Left lung (tissue), 10 donors: Measurements from ENCODE around the gene SHOC1. TPM values are rescaled to one million over a fixed set of nuclear protein-coding genes. Genes with fewer than 3 reads are reported as not detected.

Experiments used
- ATAC-seq: fragments of 200-7000 bp; cut with Tn5 transposase; one replicate; pipeline ENCODE4 v1.9.1; 2020; ENCODE audit warnings: moderate library complexity
- DNase-seq, 4 donors: peaks; one replicate each; pipeline ENCODE4 v3.0.0-alpha.2; 2013 to 2020
- H3K27ac ChIP-seq, 2 donors: fragments of 200-600 bp; sonication (generic) in 1 of 2; one replicate each; pipeline versions ENCODE4 v1.5.0 to v1.8.0; 2020 to 2021
- H3K27me3 ChIP-seq, 2 donors: fragments of 200-600 bp; sonication (generic) in 1 of 2; one replicate each; pipeline versions ENCODE4 v1.5.0 to v1.8.0; 2020 to 2021
- H3K36me3 ChIP-seq, 2 donors: fragments of 200-600 bp; sonication (generic) in 1 of 2; one replicate each; pipeline versions ENCODE4 v1.5.0 to v1.8.0; 2020 to 2021
- H3K4me1 ChIP-seq, 2 donors: fragments of 200-600 bp; one replicate each; pipeline ENCODE4 v1.8.0; 2021
- H3K4me3 ChIP-seq, 2 donors: fragments of 200-600 bp; sonication (generic) in 1 of 2; one replicate each; pipeline versions ENCODE4 v1.5.0 to v1.8.0; 2020 to 2021; ENCODE audit warnings: mild to moderate bottlenecking in 1 of 2
- H3K9me3 ChIP-seq, 2 donors: fragments of 200-600 bp; sonication (generic) in 1 of 2; one replicate each; pipeline versions ENCODE4 v1.5.0 to v1.8.0; 2020 to 2021
- CTCF ChIP-seq, 2 donors: fragments of 200-600 bp; sonication (generic) in 1 of 2; IDR thresholded peaks; one replicate each; pipeline versions ENCODE4 v1.5.0 to v1.8.0; 2021; ENCODE audit warnings: antibody characterized with exemption in 2 of 2
- intact Hi-C, 2 donors: fragments of 100-400 bp; cut with DNase I; formaldehyde crosslinking; loops; one replicate each; pipeline versions ENCODE4 v1.11.2 to v1.14.2; 2022
- polyA plus RNA-seq, 6 donors: library from polyadenylated mRNA; unstranded; fragments of 120-200 nt; gene quantifications; one replicate each; pipeline ENCODE4 v1.2.1, GENCODE V29; 2013; ENCODE audit not compliant: insufficient read length in 6 of 6
- total RNA-seq, 2 donors: library from RNA; stranded (reverse); fragmentation: NEBNext Ultra II Directional; extraction: Animal tissue kit (Norgen Biotek cat#: 25700); gene quantifications; one replicate each; pipeline ENCODE4 v1.2.1, GENCODE V29; 2021
- donor health status: DM: no; HTN: yes; CAD: no.
- donor health status: DM: no; HTN: no; CAD: no.

Gene SHOC1
- total and polyA plus RNA-seq, 8 donors = 0.06 to 0.63 (median 0.55) TPM

- intact Hi-C loops = no loop called here
- Histone ChIP-seq H3K9me3 (no peaks in the 10 kb centered on the region), H3K27me3 (no peaks in the 10 kb centered on the region), H3K27ac (peak overlapping the region in 1 of 2 donors; percentile 72), H3K36me3 (no peaks in the 10 kb centered on the region), H3K4me1 (peaks cover 12 to 26% of the 10 kb centered on the region in 2 donors), H3K4me3 (no peak overlapping the region)
- ATAC-seq (peak; percentile 65), DNase-seq (peak in 1 of 4 donors; percentile 64)
- TF ChIP-seq CTCF (IDR thresholded peaks at IDR 0.05) = no peak
These were observed 44.6 kb upstream of the SHOC1 start for GRCh38 chr9:111839387-111839786.

- no peaks in the 10 kb centered on the region for H3K27me3 ChIP-seq
- no peak for ATAC-seq
- H3K27ac ChIP-seq = no peak overlapping the region
- no peaks in the 10 kb centered on the region for H3K36me3 ChIP-seq
- peaks cover 12 to 26% of the 10 kb centered on the region in 2 donors for H3K4me1 ChIP-seq
- no peak for TF ChIP-seq CTCF (IDR thresholded peaks at IDR 0.05)
- no peak for DNase-seq
- no peak overlapping the region for H3K4me3 ChIP-seq
- intact Hi-C loops = no loop called here
- no peaks in the 10 kb centered on the region for H3K9me3 ChIP-seq
These were observed 43.7 kb upstream of the SHOC1 start for GRCh38 chr9:111838439-111838838.

DNA sequence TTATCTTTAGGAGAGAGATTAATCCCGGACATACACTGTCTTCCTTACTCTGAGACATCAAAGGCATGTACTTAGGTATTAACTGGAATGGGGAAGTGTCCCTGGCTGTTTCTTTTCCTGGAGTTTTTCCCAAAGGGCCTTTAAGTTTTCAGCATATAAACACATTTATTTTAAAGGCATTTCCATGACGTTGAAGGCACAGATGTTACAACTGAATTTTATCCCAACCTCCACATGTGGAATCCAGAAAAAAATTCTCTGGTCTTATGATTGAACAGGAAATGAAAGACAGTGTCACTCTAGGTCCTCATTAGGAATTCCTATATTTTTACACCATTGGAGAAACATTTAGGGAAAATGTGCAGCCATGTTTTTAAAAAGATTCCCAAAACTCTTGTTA lies 41.6 kb upstream of the SHOC1 start:
- no peaks in the 10 kb centered on the region for H3K9me3 ChIP-seq
- no peaks in the 10 kb centered on the region for H3K27me3 ChIP-seq
- no peaks in the 10 kb centered on the region for H3K36me3 ChIP-seq
- no peak overlapping the region for H3K4me3 ChIP-seq
- no peak overlapping the region for H3K27ac ChIP-seq
- TF ChIP-seq CTCF (IDR thresholded peaks at IDR 0.05) = no peak
- H3K4me1 ChIP-seq = peaks cover 12 to 24% of the 10 kb centered on the region in 2 donors
- intact Hi-C loops = no loop called here
- ATAC-seq (no peak), DNase-seq (no peak)

GRCh38 chr9:111833941-111834340 lies 39.2 kb upstream of the SHOC1 start:
- Histone ChIP-seq H3K27me3 (no peaks in the 10 kb centered on the region), H3K4me1 (peaks cover 0 to 4% of the 10 kb centered on the region in 2 donors), H3K36me3 (no peaks in the 10 kb centered on the region), H3K27ac (no peak overlapping the region), H3K4me3 (no peak overlapping the region), H3K9me3 (no peaks in the 10 kb centered on the region)
- no peak for ATAC-seq
- intact Hi-C loops = no loop called here
- no peak for DNase-seq
- TF ChIP-seq CTCF (IDR thresholded peaks at IDR 0.05) = no peak

- DNase-seq (no peak), ATAC-seq (no peak)
- Histone ChIP-seq H3K27me3 (no peaks in the 10 kb centered on the region), H3K9me3 (no peaks in the 10 kb centered on the region), H3K27ac (no peak overlapping the region), H3K4me1 (no peaks in the 10 kb centered on the region), H3K4me3 (no peak overlapping the region), H3K36me3 (no peaks in the 10 kb centered on the region)
- no peak for TF ChIP-seq CTCF (IDR thresholded peaks at IDR 0.05)
- intact Hi-C loops = no loop called here
These were observed 37.7 kb upstream of the SHOC1 start for GRCh38 chr9:111832449-111832848.
